ENCODE measurements around the gene C14orf180.

C14orf180 gene

DNA sequence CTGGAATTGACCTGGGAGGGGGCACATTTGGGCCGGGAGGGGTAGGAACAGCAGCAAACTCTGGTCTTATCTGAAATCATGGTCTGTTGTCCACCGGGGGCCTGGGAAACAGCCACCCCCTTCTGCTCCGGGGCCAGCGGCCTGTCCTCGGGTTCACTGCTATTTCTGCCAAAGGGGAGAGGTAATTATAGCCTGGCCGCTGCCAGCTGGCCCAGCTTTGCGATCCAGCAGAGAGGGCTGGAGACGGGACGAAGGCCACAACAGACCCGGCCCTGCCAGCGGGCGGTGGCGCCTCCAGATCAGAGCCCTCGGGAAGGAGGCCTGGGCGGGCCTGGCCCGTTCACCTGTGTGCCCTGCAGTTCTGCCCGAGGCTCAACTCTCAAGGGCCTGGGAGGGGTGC lies at the start of gene C14orf180:
Gene C14orf180, plus strand, starts transcription at position 258 of the 400 bp plus-strand sequence. CDS start 6,667 bp downstream, outside the sequence.
- no peaks in the 10 kb centered on the region for H3K9me3 ChIP-seq (ENCODE audit: control insufficient read depth, low read length)
- H3K4me1 ChIP-seq (ENCODE audit: control insufficient read depth, insufficient read depth, low read length): peaks cover 46% of the 10 kb centered on the region
- peaks cover 42% of the 10 kb centered on the region for H3K27me3 ChIP-seq (ENCODE audit: control insufficient read depth, insufficient read depth, low read length)
- H3K36me3 ChIP-seq (ENCODE audit: control insufficient read depth, insufficient read depth, low read length): no peaks in the 10 kb centered on the region
- H3K9ac ChIP-seq (ENCODE audit: low read length): no peak within 1 kb of the TSS
- no peak within 1 kb of the TSS for H3K4me3 ChIP-seq (ENCODE audit: low read length)

- no peaks in the 10 kb centered on the region for H3K4me1 ChIP-seq (ENCODE audit: control insufficient read depth, insufficient read depth, low read length)
These were observed 48.9 kb upstream of the C14orf180 start for GRCh38 chr14:104530646-104531045.

DNA sequence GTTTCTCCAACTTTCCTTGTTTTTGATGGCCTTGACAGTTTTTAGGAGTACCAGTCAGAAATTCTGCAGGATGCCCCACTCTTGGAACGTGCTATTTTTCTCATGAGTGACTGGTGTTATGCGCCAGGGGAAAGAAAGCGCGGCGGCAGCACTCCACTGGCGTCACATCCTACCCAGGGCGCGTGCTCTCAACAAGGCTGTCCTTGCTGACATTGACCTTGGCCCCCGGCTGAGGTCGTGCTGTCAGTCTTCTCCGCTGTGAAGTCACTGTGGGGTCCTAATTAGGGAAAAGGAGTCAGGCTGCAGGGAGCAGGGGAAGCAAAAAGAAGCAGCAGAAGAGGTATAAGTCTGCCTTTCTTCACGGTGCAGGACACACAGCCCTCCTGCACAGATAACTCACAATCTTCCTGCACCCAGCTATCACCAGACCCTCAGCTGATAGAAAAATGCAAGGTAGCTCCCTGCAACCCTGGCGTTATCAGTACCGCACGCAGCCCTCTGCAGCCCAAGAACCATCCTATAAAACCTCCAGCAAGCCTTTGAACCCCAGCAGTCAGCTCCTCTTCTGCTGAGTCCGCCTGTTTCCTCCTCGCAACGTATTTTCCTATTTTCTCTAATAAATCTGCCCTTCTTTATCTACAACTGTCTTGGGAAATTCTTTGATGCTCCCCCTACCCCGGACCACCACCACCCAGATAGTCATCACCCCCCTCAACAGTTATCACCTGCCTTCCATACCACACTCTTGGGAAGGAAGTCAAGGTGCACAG lies 48.0 kb upstream of the C14orf180 start:
- Histone ChIP-seq H3K9me3 (ENCODE audit: control insufficient read depth, low read length) (no peaks in the 10 kb centered on the region), H3K4me3 (ENCODE audit: low read length) (no peak overlapping the region), H3K4me1 (ENCODE audit: control insufficient read depth, insufficient read depth, low read length) (no peaks in the 10 kb centered on the region), H3K9ac (ENCODE audit: low read length) (no peak overlapping the region), H3K36me3 (ENCODE audit: control insufficient read depth, insufficient read depth, low read length) (no peaks in the 10 kb centered on the region), H3K27me3 (ENCODE audit: control insufficient read depth, insufficient read depth, low read length) (no peaks in the 10 kb centered on the region)

More at GRCh38 chr14:104530646-104531045, 48.9 kb upstream of the C14orf180 start:
- no peak overlapping the region for H3K9ac ChIP-seq (ENCODE audit: low read length)
- H3K36me3 ChIP-seq (ENCODE audit: control insufficient read depth, insufficient read depth, low read length): no peaks in the 10 kb centered on the region
- H3K9me3 ChIP-seq (ENCODE audit: control insufficient read depth, low read length): no peaks in the 10 kb centered on the region
- H3K4me3 ChIP-seq (ENCODE audit: low read length): no peak overlapping the region
- no peaks in the 10 kb centered on the region for H3K27me3 ChIP-seq (ENCODE audit: control insufficient read depth, insufficient read depth, low read length)

GRCh38 chr14:104532191-104532555 lies 47.4 kb upstream of the C14orf180 start:
- Histone ChIP-seq H3K9me3 (ENCODE audit: control insufficient read depth, low read length) (no peaks in the 10 kb centered on the region), H3K27me3 (ENCODE audit: control insufficient read depth, insufficient read depth, low read length) (no peaks in the 10 kb centered on the region), H3K9ac (ENCODE audit: low read length) (no peak overlapping the region), H3K4me1 (ENCODE audit: control insufficient read depth, insufficient read depth, low read length) (no peaks in the 10 kb centered on the region), H3K4me3 (ENCODE audit: low read length) (no peak overlapping the region), H3K36me3 (ENCODE audit: control insufficient read depth, insufficient read depth, low read length) (no peaks in the 10 kb centered on the region)

DNA sequence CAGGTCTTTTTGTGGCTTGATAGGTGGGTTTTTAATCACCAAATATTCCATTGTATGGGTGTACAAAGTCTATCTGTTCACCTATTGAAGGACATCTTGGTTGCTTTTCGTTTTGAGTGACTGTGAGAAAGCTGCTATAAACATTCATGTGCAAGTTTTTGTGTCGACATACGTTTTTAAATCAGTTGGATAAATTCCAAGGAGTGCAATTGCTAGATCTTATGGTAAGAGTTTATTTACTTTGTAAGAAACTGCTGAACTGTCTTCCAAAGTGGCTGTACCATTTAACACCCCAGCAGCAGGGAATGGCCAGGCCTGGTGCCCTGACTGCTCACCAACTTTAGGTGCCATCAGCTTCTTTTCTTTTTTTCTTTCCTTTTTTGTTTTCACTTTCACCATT lies 45.5 kb upstream of the C14orf180 start:
- Histone ChIP-seq H3K9ac (ENCODE audit: low read length) (no peak overlapping the region), H3K4me3 (ENCODE audit: low read length) (no peak overlapping the region), H3K27me3 (ENCODE audit: control insufficient read depth, insufficient read depth, low read length) (no peaks in the 10 kb centered on the region), H3K4me1 (ENCODE audit: control insufficient read depth, insufficient read depth, low read length) (no peaks in the 10 kb centered on the region), H3K36me3 (ENCODE audit: control insufficient read depth, insufficient read depth, low read length) (no peaks in the 10 kb centered on the region), H3K9me3 (ENCODE audit: control insufficient read depth, low read length) (no peaks in the 10 kb centered on the region)

DNA sequence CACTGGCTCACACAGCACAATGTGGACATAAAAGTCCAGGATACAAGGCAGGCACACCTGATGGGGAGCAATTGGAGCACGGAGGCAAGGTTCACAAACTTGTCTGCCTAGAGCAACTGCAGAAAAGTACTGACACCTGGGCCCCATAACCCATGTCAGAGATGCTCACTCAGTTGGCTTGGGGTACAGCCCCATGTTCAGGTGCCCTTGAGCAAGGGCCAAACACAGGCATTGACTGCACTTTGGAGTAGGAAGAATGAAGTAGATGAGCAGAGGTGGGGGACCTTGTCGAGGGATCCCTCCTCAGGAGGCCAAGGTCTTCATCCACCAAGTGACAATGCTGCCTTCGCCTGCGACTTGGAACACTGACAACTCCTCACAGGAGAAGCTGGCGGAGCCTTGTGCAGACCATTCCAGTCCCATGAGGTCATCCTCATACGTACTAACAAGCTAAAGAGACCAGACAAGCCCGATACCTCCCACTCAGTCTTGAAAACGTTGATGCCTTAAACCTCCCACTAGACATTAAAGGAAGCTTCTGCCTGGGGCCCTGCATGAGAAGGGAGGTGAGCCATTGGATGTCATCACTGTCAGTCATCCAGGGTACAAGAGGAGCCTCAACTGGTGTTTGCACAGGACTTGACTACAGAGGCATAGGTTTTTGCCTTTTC lies 42.5 kb upstream of the C14orf180 start:
- H3K9ac ChIP-seq (ENCODE audit: low read length): no peak overlapping the region
- H3K36me3 ChIP-seq (ENCODE audit: control insufficient read depth, insufficient read depth, low read length): no peaks in the 10 kb centered on the region
- no peaks in the 10 kb centered on the region for H3K9me3 ChIP-seq (ENCODE audit: control insufficient read depth, low read length)
- no peaks in the 10 kb centered on the region for H3K4me1 ChIP-seq (ENCODE audit: control insufficient read depth, insufficient read depth, low read length)
- H3K4me3 ChIP-seq (ENCODE audit: low read length): no peak overlapping the region
- no peaks in the 10 kb centered on the region for H3K27me3 ChIP-seq (ENCODE audit: control insufficient read depth, insufficient read depth, low read length)

- H3K9ac ChIP-seq (ENCODE audit: low read length): no peak overlapping the region
- no peaks in the 10 kb centered on the region for H3K27me3 ChIP-seq (ENCODE audit: control insufficient read depth, insufficient read depth, low read length)
- H3K9me3 ChIP-seq (ENCODE audit: control insufficient read depth, low read length): no peaks in the 10 kb centered on the region
These were observed 42.0 kb upstream of the C14orf180 start for GRCh38 chr14:104537613-104537988.

DNA sequence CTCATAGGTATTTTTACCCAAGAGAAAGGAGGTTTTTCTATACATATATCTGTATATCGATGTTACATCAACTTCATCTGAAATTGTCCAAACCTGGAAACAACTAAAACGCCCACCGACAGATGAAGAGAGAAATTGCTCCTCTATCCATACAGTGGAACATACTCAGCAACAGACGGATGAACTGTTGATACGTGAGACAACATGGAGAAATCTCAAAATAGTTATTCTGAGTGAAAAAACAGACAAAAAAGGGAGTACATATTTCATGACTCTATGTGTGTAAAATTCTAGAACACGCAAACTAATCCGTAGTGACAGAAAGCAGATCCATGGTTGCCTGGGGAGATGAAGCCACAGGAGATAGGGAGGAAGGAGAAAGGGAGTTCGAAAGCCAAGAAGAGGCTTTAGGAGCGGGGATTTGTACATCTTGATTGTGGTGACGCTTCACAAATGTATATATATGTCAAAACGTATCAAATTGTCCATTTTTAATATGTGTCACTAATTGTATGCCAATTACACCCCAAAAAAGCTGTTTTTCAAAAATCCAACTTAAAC lies 37.6 kb upstream of the C14orf180 start:
- Histone ChIP-seq H3K36me3 (ENCODE audit: control insufficient read depth, insufficient read depth, low read length) (no peaks in the 10 kb centered on the region), H3K27me3 (ENCODE audit: control insufficient read depth, insufficient read depth, low read length) (peaks cover 21% of the 10 kb centered on the region), H3K9ac (ENCODE audit: low read length) (no peak overlapping the region), H3K4me1 (ENCODE audit: control insufficient read depth, insufficient read depth, low read length) (no peaks in the 10 kb centered on the region), H3K4me3 (ENCODE audit: low read length) (no peak overlapping the region), H3K9me3 (ENCODE audit: control insufficient read depth, low read length) (no peaks in the 10 kb centered on the region)

More at GRCh38 chr14:104537613-104537988, 42.0 kb upstream of the C14orf180 start:
- Histone ChIP-seq H3K4me3 (ENCODE audit: low read length) (no peak overlapping the region), H3K36me3 (ENCODE audit: control insufficient read depth, insufficient read depth, low read length) (no peaks in the 10 kb centered on the region), H3K4me1 (ENCODE audit: control insufficient read depth, insufficient read depth, low read length) (no peaks in the 10 kb centered on the region)

GRCh38 chr14:104542871-104543830 lies 36.4 kb upstream of the C14orf180 start:
- peaks cover 27% of the 10 kb centered on the region for H3K27me3 ChIP-seq (ENCODE audit: control insufficient read depth, insufficient read depth, low read length)
- no peaks in the 10 kb centered on the region for H3K36me3 ChIP-seq (ENCODE audit: control insufficient read depth, insufficient read depth, low read length)
- H3K9ac ChIP-seq (ENCODE audit: low read length): no peak overlapping the region
- no peaks in the 10 kb centered on the region for H3K9me3 ChIP-seq (ENCODE audit: control insufficient read depth, low read length)
- H3K4me1 ChIP-seq (ENCODE audit: control insufficient read depth, insufficient read depth, low read length): no peaks in the 10 kb centered on the region
- H3K4me3 ChIP-seq (ENCODE audit: low read length): no peak overlapping the region

GRCh38 chr14:104544362-104544961 lies 35.1 kb upstream of the C14orf180 start:
- Histone ChIP-seq H3K4me1 (ENCODE audit: control insufficient read depth, insufficient read depth, low read length) (no peaks in the 10 kb centered on the region), H3K4me3 (ENCODE audit: low read length) (no peak overlapping the region), H3K9ac (ENCODE audit: low read length) (no peak overlapping the region), H3K27me3 (ENCODE audit: control insufficient read depth, insufficient read depth, low read length) (peaks cover 27% of the 10 kb centered on the region), H3K9me3 (ENCODE audit: control insufficient read depth, low read length) (no peaks in the 10 kb centered on the region), H3K36me3 (ENCODE audit: control insufficient read depth, insufficient read depth, low read length) (no peaks in the 10 kb centered on the region)

GRCh38 chr14:104545151-104545941 lies 34.2 kb upstream of the C14orf180 start:
- Histone ChIP-seq H3K27me3 (ENCODE audit: control insufficient read depth, insufficient read depth, low read length) (peaks cover 27% of the 10 kb centered on the region), H3K9me3 (ENCODE audit: control insufficient read depth, low read length) (no peaks in the 10 kb centered on the region), H3K36me3 (ENCODE audit: control insufficient read depth, insufficient read depth, low read length) (no peaks in the 10 kb centered on the region), H3K4me1 (ENCODE audit: control insufficient read depth, insufficient read depth, low read length) (no peaks in the 10 kb centered on the region), H3K9ac (ENCODE audit: low read length) (no peak overlapping the region), H3K4me3 (ENCODE audit: low read length) (no peak overlapping the region)
